Activated T-helper 1 cell treated with Interleukin-2 at 50 U/mL for 16 hours (primary cell): Measurements from ENCODE around the gene TMEM203.

ENCODE experiments used
- DNase-seq: peaks from one replicate; pipeline ENCODE4 v3.0.0-alpha.2; 2020; ENCODE audit warnings: low read depth

TMEM203 gene

GRCh38 chr9:137218212-137218753, 12.8 kb upstream of the TMEM203 start:
- DNase-seq, result no peak

GRCh38 chr9:137217276-137218211, 12.1 kb upstream of the TMEM203 start:
- DNase-seq, result no peak

GRCh38 chr9:137216188-137216965, 10.9 kb upstream of the TMEM203 start:
- no peak for DNase-seq

GRCh38 chr9:137215196-137215986, 9.9 kb upstream of the TMEM203 start:
- no peak for DNase-seq

- no peak for DNase-seq
Observed at GRCh38 chr9:137214620-137215019, 9.2 kb upstream of the TMEM203 start.

- no peak for DNase-seq
Observed at GRCh38 chr9:137213160-137214060, 8.0 kb upstream of the TMEM203 start.

- DNase-seq, result no peak
Observed at GRCh38 chr9:137212520-137212919, 7.1 kb upstream of the TMEM203 start.

- no peak for DNase-seq
Observed at GRCh38 chr9:137211532-137211931, 6.1 kb upstream of the TMEM203 start.

GRCh38 chr9:137206602-137207001, 1.2 kb upstream of the TMEM203 start:
- no peak for DNase-seq

- DNase-seq, result no peak
Observed at GRCh38 chr9:137204731-137205125, 720 bp downstream of the TMEM203 start.

GRCh38 chr9:137202966-137203365, 2.5 kb downstream of the TMEM203 start:
- DNase-seq, result no peak

- DNase-seq, result no peak
Observed at GRCh38 chr9:137201205-137201868, 4.1 kb downstream of the TMEM203 start.

GRCh38 chr9:137200311-137201204, 4.9 kb downstream of the TMEM203 start, which contains the start of gene TPRN:
Gene TPRN, minus strand, starts transcription at chr9:137200741. Its CDS starts 30 bp downstream, at chr9:137200711.
- DNase-seq, result peak; percentile 96

- DNase-seq, result no peak
Observed at GRCh38 chr9:137199411-137200121, 5.9 kb downstream of the TMEM203 start.

GRCh38 chr9:137198902-137199283, 6.6 kb downstream of the TMEM203 start:
- no peak for DNase-seq

GRCh38 chr9:137198051-137198901, 7.2 kb downstream of the TMEM203 start:
- DNase-seq, result no peak

GRCh38 chr9:137195525-137196220, 9.8 kb downstream of the TMEM203 start:
- no peak for DNase-seq
